Globus pallidus (tissue), 1 donor: ENCODE results near the gene RGS11.

ENCODE experiments used
- DNase-seq: peaks from one replicate; pipeline ENCODE4 v3.0.0-alpha.2; 2015; ENCODE audit warnings: low spot score

RGS11 gene

DNA sequence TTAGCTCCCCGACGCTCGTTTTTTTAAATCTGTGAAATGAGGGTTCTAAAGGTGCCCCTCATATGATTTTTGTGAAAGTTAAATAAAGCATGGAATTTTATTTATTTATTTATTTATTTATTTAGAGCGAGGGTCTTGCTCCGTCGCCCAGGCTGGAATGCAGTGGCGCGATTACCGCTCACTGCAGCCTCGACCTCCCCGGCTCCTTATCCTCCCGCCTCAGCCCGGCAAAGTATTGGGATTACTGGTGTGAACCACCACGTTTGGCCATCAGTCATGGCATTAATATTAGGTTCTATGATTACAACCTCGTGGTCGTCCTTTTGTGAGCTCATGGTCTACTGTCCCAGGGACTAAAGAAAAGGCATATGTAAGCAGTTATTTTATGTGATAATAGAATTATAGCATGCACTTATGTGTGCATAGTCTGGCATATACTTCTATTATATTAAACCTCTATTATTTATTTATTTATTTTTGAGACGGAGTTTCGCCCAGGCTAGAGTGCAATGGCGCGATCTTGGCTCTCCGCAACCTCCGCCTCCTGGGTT, 45.9 kb downstream of the RGS11 start:
- DNase-seq: no peak

DNA sequence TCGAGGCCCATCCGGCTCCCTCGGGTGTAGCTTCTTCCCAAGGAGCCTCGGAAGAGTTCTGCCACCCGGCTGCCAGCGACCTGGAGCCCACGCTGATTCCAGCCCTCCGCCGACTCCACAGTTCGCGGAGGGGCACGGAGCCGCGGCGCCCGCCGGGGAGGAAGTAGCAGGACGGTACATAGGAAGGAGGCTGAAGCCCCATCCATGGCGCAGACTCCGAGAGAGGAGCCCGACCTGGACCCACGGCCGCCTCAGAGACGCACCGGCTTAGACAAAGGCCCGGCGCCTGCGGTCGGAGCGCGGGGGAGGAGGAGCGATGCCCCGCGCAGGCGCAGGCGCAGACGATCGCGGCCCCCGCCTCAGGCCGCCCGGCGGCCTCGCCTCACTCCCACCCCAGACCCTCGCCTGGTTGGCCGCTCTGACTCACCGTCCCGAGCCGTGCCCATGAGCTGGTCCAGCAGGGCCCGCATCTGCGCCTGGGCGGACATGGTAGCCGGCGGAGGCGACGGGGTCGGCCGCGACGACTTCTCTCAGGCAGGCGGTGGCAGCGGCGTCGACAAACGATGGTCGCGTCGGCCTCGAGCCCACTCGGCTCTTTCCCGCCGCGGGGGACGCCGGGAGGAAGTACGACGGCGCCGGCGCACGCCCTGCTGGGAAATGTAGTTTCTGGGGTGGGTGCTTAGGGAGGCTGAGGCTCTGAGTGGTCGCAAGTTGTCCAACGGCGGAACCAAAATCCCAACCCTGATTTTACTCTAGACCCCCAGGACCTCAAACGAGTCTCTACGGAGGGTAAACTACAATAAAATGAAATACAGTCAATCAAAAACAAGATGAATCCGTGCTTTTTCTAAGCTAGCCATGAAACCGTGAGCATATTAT, 46.7 kb downstream of the RGS11 start, which contains the start of gene LUC7L:
Gene LUC7L (minus strand): TSS at position 598 of the 879 bp plus-strand sequence. CDS start 110 bp downstream, at position 488.
- DNase-seq: peak; percentile 89

DNA sequence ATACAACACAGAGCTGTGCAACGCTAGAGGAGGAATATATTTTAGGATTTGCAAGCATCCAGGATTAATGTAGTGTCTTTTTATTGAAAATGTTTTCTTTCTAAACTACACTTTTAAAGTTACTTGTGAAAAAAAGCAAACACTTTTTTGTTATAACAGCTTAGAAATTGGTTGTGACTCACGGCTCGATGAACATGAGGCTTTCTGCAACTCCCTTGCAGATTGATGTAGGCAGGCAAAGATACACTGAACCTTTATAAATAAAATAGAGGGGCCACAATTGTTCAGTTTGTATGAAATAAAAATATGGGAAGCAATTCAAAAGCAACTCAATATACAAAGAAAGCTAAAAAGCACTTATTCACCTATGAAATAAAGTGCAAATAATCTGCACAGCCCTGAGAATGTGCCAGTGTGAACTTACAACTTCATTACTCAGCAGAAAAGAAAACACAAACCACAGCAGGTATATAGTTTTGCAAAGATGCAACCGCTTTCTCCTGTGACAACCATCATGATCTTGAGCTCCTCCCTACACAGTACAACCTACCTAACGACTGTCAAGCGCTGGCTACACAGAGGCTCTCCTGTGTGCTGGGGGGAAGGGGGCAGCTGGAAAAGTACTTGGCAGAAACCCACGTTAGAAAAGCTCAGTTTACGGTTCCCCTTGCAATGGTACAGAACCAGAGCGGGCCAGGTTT, 47.4 kb downstream of the RGS11 start:
- no peak for DNase-seq

DNA sequence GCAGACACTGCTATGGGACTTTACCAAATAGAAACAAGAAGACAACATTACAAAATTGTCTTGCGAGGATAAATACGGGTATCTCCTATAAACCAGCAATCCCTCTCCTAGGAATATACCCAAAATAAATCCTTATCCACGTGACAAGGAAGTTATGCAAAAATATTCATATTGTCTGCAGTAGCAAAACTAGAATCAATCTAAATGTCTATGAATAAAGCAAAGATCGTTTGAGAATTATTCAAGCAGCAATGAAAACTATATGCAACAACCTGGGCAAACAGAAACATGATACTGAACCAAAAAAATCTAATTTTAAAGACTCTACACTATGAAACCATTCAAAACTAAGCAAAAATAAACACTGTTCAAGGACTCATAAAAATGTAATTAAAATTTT, 55.7 kb downstream of the RGS11 start:
- no peak for DNase-seq
